Sigmoid colon (tissue), 4 donors: ENCODE results near the gene PTCD2.

Experiments
- EP300 ChIP-seq, 4 donors: sonication (generic); formaldehyde crosslinking; IDR thresholded peaks; one replicate each; pipeline ENCODE4 v1.6.1; 2017; ENCODE audit warnings: antibody characterized with exemption in 4 of 4
- POLR2A ChIP-seq, 2 donors: fragments of 450-650 bp; IDR thresholded peaks; one replicate each; pipeline ENCODE4 v1.6.1; 2016; ENCODE audit warnings: antibody characterized with exemption in 2 of 2, mild to moderate bottlenecking in 2 of 2, moderate library complexity in 2 of 2
- POLR2AphosphoS5 ChIP-seq, 4 donors: sonication (generic); formaldehyde crosslinking; IDR thresholded peaks; one replicate each; pipeline ENCODE4 v1.6.1; 2017; ENCODE audit warnings: antibody characterized with exemption in 4 of 4

DNA sequence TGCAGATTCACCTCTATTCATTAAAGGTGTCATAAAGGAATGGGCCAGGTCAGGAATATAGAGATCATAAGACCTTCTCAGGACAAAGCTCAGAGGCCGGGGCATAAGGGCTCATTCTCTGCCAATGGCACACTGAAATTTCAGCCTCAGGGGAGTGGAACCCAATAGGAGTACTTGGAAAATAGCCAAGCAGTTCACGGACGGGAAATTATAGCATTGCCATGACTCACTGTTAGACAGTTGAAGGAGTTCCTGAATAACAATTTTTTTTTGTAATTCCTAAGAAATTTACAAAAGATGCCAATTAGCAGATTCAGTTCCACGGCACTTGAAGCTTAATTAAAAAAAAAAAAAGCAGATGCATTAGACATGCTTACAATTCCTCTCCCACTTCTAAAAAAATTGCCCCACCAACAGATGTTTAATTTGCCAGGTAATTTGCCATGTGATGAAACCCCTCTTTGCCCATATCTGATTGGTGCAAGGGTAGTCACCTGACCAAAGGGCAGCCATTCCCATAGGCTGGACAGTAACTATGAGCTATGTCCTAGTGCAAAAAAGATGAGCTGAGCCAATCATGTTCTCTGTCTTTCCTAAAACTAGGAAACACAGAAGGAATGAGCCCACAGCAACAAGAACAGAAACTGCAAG lies 58.6 kb downstream of the PTCD2 start:
- TF ChIP-seq EP300 (IDR thresholded peaks at IDR 0.05): no peak
- no peak for TF ChIP-seq POLR2A (IDR thresholded peaks at IDR 0.05)
- TF ChIP-seq POLR2AphosphoS5 (IDR thresholded peaks at IDR 0.05): peak in 2 of 4 donors; percentile 26 to 35
